Uterus (tissue), 2 donors: Measurements from ENCODE around the gene DHRS3.

Experiments
- CTCF ChIP-seq, 4 experiments: fragments of 200-600 bp in 2 of 4; fragments of 450-650 bp in 2 of 4; sonication (generic) in 2 of 4; IDR thresholded peaks; one replicate each; pipeline ENCODE4 v1.5.1; 2016 to 2019; ENCODE audit warnings: antibody characterized with exemption in 4 of 4, mild to moderate bottlenecking in 2 of 4, moderate library complexity in 1 of 4
- POLR2A ChIP-seq, 2 donors: fragments of 450-650 bp; IDR thresholded peaks; one replicate each; pipeline ENCODE4 v1.6.1; 2016; ENCODE audit warnings: antibody characterized with exemption in 2 of 2, mild to moderate bottlenecking in 1 of 2, moderate library complexity in 1 of 2

DNA sequence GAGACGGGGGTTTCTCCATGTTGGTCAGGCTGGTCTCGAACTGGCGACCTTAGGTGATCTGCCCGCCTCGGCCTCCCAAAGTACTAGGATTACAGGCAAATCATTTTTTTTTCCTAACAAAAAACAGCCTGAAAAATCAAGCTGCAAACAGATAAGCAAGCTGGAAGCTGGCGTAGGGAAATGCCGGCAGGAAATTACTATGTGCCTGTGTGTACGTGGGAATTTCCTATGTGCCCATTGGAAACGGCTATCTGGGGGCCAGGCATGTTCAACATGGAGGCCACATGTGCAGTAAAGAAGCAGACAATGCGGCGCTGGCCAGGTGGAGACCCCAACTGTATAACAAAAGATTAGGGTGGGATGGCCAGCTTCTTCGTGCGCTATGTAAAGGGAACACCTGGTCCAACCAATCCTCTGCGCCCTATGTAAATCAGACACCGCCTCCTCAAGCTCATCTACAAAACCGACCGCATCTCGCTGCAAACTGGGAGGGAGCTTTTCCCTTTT, 16.7 kb upstream of the DHRS3 start:
- TF ChIP-seq CTCF (IDR thresholded peaks at IDR 0.05) (no peak), POLR2A (IDR thresholded peaks at IDR 0.05) (no peak)
